ENCODE measurements around the gene KMT5B. TPM values are rescaled to one million over a fixed set of nuclear protein-coding genes. Genes with fewer than 3 reads are reported as not detected.

KMT5B gene
- polyA plus RNA-seq, 1 donor = 43.3 TPM

GRCh38 chr11:68146010-68146540, 67.0 kb downstream of the KMT5B start:
- DNase-seq (ENCODE audit: low read depth) = no peak

GRCh38 chr11:68145120-68145866, 67.8 kb downstream of the KMT5B start:
- DNase-seq (ENCODE audit: low read depth) = no peak

- DNase-seq (ENCODE audit: low read depth) = no peak
Measured at GRCh38 chr11:68143310-68143689, 69.8 kb downstream of the KMT5B start.

- no peak for DNase-seq (ENCODE audit: low read depth)
Measured at GRCh38 chr11:68142441-68143309, 70.4 kb downstream of the KMT5B start.

GRCh38 chr11:68142028-68142412, 71.1 kb downstream of the KMT5B start:
- DNase-seq (ENCODE audit: low read depth) = no peak

GRCh38 chr11:68141246-68142027, 71.7 kb downstream of the KMT5B start:
- DNase-seq (ENCODE audit: low read depth) = no peak

GRCh38 chr11:68140496-68141245, 72.4 kb downstream of the KMT5B start:
- DNase-seq (ENCODE audit: low read depth) = no peak

GRCh38 chr11:68138237-68138636, 74.9 kb downstream of the KMT5B start:
- DNase-seq (ENCODE audit: low read depth) = no peak

- DNase-seq (ENCODE audit: low read depth) = no peak
Measured at GRCh38 chr11:68137833-68138232, 75.3 kb downstream of the KMT5B start.

- no peak for DNase-seq (ENCODE audit: low read depth)
Measured at GRCh38 chr11:68136866-68137265, 76.2 kb downstream of the KMT5B start.

GRCh38 chr11:68135161-68135560, 77.9 kb downstream of the KMT5B start:
- no peak for DNase-seq (ENCODE audit: low read depth)

GRCh38 chr11:68133761-68134160, 79.3 kb downstream of the KMT5B start:
- no peak for DNase-seq (ENCODE audit: low read depth)

- DNase-seq (ENCODE audit: low read depth) = no peak
Measured at GRCh38 chr11:68130121-68130520, 83.0 kb downstream of the KMT5B start.

GRCh38 chr11:68128682-68129327, 84.3 kb downstream of the KMT5B start:
- DNase-seq (ENCODE audit: low read depth) = no peak

GRCh38 chr11:68127714-68128681, 85.1 kb downstream of the KMT5B start:
- no peak for DNase-seq (ENCODE audit: low read depth)

- DNase-seq (ENCODE audit: low read depth) = no peak
Measured at GRCh38 chr11:68125164-68125563, 87.9 kb downstream of the KMT5B start.

GRCh38 chr11:68122936-68123539, 90.1 kb downstream of the KMT5B start:
- DNase-seq (ENCODE audit: low read depth) = no peak

GRCh38 chr11:68121067-68121899, 91.8 kb downstream of the KMT5B start, which contains the start of gene CHKA:
CHKA (minus strand) TSS chr11:68121388; CDS start chr11:68121177, 211 bp downstream.
- peak; percentile 77 for DNase-seq (ENCODE audit: low read depth)

All from forelimb muscle (tissue), 1 donor.